Measurements from ENCODE around the gene ZC3H14. TPM values are rescaled to one million over a fixed set of nuclear protein-coding genes. Genes with fewer than 3 reads are reported as not detected.

The ZC3H14 gene
- total and polyA plus RNA-seq, 4 donors, result 22.4 to 54.5 (median 31.7) TPM

DNA sequence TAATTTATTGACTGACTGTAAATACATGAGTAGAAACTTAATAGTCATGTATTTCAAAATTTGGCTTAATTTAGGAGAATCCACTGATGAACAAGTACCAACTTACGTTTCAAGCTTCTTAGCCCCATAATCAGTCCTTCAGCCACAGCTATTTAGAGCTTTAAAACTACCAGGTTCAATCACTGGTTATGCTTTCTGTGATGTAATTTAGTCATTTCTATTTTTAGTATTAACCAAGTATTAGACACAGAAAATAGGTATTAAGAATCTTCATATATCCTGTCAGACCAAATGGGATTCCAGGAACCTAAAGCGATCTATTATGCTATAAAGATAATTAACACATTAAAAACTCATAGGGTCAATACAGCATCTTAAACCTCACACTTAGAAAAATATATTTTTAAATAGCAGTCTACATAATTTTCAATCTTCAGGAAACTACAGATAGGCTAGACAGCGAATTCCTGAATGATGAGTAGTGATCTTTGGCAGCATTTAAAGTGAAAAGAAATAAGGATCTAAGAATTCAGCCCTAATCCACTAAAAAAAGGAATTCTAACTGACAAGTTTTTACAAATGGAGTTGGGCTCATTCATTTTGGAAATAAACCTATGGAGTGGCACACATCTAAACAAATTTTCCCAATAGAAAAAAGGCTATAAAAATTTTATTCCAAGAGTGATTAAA, 51.5 kb downstream of the ZC3H14 start:
- 91% methylated on average over 3 of the region's 3 CpGs for WGBS
- peaks cover 5 to 29% (median 23%) of the 10 kb centered on the region in 4 donors for H3K36me3 ChIP-seq (ENCODE audit: control insufficient read depth in 4 of 4, insufficient read depth in 3 of 4, low read depth in 1 of 4, low read length in 3 of 4)

More for the DNA sequence above, 51.5 kb downstream of the ZC3H14 start:
- no peak for DNase-seq (ENCODE audit: low spot score)
- peak overlapping the region; percentile 11 to 58 for H3K27ac ChIP-seq (ENCODE audit: low read depth in 1 of 2, low read length in 2 of 2)
- peaks cover 0 to 16% (median 9%) of the 10 kb centered on the region in 4 donors for H3K4me1 ChIP-seq (ENCODE audit: control insufficient read depth in 4 of 4, insufficient read depth in 4 of 4, low read length in 3 of 4)
- TF ChIP-seq FOXA1 (IDR thresholded peaks at IDR 0.05) (no peak), SP1 (IDR thresholded peaks at IDR 0.05) (no peak), RAD21 (IDR thresholded peaks at IDR 0.05) (no peak), RXRA (IDR thresholded peaks at IDR 0.05) (no peak), FOXA2 (IDR thresholded peaks at IDR 0.05) (no peak), HNF4G (IDR thresholded peaks at IDR 0.05) (no peak), TAF1 (conservative IDR thresholded peaks at IDR 0.05) (no peak), NR2F2 (IDR thresholded peaks at IDR 0.05) (no peak), GABPA (IDR thresholded peaks at IDR 0.05 in 1 of 2, conservative IDR thresholded peaks at IDR 0.05 in 1 of 2) (no peak), HNF4A (conservative IDR thresholded peaks at IDR 0.05) (no peak)
- TF ChIP-seq, protein P1, sequence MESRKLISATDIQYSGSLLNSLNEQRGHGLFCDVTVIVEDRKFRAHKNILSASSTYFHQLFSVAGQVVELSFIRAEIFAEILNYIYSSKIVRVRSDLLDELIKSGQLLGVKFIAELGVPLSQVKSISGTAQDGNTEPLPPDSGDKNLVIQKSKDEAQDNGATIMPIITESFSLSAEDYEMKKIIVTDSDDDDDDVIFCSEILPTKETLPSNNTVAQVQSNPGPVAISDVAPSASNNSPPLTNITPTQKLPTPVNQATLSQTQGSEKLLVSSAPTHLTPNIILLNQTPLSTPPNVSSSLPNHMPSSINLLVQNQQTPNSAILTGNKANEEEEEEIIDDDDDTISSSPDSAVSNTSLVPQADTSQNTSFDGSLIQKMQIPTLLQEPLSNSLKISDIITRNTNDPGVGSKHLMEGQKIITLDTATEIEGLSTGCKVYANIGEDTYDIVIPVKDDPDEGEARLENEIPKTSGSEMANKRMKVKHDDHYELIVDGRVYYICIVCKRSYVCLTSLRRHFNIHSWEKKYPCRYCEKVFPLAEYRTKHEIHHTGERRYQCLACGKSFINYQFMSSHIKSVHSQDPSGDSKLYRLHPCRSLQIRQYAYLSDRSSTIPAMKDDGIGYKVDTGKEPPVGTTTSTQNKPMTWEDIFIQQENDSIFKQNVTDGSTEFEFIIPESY (IDR thresholded peaks at IDR 0.05), result no peak
- TF ChIP-seq, protein P2, sequence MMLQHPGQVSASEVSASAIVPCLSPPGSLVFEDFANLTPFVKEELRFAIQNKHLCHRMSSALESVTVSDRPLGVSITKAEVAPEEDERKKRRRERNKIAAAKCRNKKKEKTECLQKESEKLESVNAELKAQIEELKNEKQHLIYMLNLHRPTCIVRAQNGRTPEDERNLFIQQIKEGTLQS (IDR thresholded peaks at IDR 0.05), result no peak
- TF ChIP-seq, protein P3, sequence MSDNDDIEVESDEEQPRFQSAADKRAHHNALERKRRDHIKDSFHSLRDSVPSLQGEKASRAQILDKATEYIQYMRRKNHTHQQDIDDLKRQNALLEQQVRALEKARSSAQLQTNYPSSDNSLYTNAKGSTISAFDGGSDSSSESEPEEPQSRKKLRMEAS (IDR thresholded peaks at IDR 0.05), result no peak
- TF ChIP-seq, protein P4, sequence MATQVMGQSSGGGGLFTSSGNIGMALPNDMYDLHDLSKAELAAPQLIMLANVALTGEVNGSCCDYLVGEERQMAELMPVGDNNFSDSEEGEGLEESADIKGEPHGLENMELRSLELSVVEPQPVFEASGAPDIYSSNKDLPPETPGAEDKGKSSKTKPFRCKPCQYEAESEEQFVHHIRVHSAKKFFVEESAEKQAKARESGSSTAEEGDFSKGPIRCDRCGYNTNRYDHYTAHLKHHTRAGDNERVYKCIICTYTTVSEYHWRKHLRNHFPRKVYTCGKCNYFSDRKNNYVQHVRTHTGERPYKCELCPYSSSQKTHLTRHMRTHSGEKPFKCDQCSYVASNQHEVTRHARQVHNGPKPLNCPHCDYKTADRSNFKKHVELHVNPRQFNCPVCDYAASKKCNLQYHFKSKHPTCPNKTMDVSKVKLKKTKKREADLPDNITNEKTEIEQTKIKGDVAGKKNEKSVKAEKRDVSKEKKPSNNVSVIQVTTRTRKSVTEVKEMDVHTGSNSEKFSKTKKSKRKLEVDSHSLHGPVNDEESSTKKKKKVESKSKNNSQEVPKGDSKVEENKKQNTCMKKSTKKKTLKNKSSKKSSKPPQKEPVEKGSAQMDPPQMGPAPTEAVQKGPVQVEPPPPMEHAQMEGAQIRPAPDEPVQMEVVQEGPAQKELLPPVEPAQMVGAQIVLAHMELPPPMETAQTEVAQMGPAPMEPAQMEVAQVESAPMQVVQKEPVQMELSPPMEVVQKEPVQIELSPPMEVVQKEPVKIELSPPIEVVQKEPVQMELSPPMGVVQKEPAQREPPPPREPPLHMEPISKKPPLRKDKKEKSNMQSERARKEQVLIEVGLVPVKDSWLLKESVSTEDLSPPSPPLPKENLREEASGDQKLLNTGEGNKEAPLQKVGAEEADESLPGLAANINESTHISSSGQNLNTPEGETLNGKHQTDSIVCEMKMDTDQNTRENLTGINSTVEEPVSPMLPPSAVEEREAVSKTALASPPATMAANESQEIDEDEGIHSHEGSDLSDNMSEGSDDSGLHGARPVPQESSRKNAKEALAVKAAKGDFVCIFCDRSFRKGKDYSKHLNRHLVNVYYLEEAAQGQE (IDR thresholded peaks at IDR 0.05), result no peak
- TF ChIP-seq, protein P5, sequence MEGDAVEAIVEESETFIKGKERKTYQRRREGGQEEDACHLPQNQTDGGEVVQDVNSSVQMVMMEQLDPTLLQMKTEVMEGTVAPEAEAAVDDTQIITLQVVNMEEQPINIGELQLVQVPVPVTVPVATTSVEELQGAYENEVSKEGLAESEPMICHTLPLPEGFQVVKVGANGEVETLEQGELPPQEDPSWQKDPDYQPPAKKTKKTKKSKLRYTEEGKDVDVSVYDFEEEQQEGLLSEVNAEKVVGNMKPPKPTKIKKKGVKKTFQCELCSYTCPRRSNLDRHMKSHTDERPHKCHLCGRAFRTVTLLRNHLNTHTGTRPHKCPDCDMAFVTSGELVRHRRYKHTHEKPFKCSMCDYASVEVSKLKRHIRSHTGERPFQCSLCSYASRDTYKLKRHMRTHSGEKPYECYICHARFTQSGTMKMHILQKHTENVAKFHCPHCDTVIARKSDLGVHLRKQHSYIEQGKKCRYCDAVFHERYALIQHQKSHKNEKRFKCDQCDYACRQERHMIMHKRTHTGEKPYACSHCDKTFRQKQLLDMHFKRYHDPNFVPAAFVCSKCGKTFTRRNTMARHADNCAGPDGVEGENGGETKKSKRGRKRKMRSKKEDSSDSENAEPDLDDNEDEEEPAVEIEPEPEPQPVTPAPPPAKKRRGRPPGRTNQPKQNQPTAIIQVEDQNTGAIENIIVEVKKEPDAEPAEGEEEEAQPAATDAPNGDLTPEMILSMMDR (IDR thresholded peaks at IDR 0.05; ENCODE audit: low read depth, low read length, missing input control), result no peak
- H3K4me3 ChIP-seq (ENCODE audit: low read depth in 1 of 3, low read length in 3 of 3), result no peak overlapping the region
- H3K27me3 ChIP-seq (ENCODE audit: control insufficient read depth in 4 of 4, insufficient read depth in 4 of 4, low read length in 3 of 4), result no peaks in the 10 kb centered on the region
- H3K9me3 ChIP-seq (ENCODE audit: control insufficient read depth in 4 of 4, low read length in 3 of 4), result no peaks in the 10 kb centered on the region
- no peak overlapping the region for H3K9ac ChIP-seq (ENCODE audit: low read depth in 1 of 2, low read length in 2 of 2)
